Right atrium auricular region (tissue), 2 donors: ENCODE results near the gene RPLP1. TPM values are rescaled to one million over a fixed set of nuclear protein-coding genes. Genes with fewer than 3 reads are reported as not detected.
"Not testable (repeated sequence)": the region's sequence is repeated elsewhere in the genome, so short reads cannot be mapped to it uniquely, and the experiment has no call there.

ENCODE experiments used
- DNase-seq: peaks from one replicate; pipeline ENCODE4 v3.0.0-alpha.2; 2019; ENCODE audit warnings: low spot score
- H3K27ac ChIP-seq, 2 donors: fragments of 200-600 bp; sonication (generic); 1 replicate in 1 of 2; 2 replicates in 1 of 2; pipeline ENCODE4 v1.5.1; 2016 to 2019
- H3K27me3 ChIP-seq, 2 donors: fragments of 200-600 bp; sonication (generic); one replicate each; pipeline versions ENCODE4 v1.5.1 to v1.6.0; 2017 to 2019
- H3K36me3 ChIP-seq: fragments of 200-600 bp; sonication (generic); one replicate; pipeline ENCODE4 v1.5.1; 2016
- H3K4me1 ChIP-seq, 2 donors: fragments of 200-600 bp; sonication (generic); one replicate each; pipeline versions ENCODE4 v1.5.1 to v1.6.0; 2017 to 2019
- H3K4me3 ChIP-seq, 2 donors: fragments of 200-600 bp; sonication (generic); 1 replicate in 1 of 2; 2 replicates in 1 of 2; pipeline ENCODE4 v1.5.1; 2017 to 2019; ENCODE audit warnings: mild to moderate bottlenecking in 1 of 2, moderate library complexity in 1 of 2
- H3K9me3 ChIP-seq, 2 donors: fragments of 200-600 bp; sonication (generic); one replicate each; pipeline ENCODE4 v1.5.1; 2019
- total RNA-seq, 2 donors: library from RNA; depleted of rRNA; stranded (reverse); fragments of >200 nt; gene quantifications; one replicate each; pipeline ENCODE4 v1.1.0, GENCODE V29; 2016
- TF ChIP-seq, protein P1 (sequence below), 2 donors: fragments of 200-600 bp; sonication (generic); IDR thresholded peaks; one replicate each; pipeline ENCODE4 v1.5.1; 2019; ENCODE audit warnings: antibody characterized with exemption in 2 of 2

RPLP1 gene
- total RNA-seq, 2 donors from 2014 or later, result 560 to 705 TPM

DNA sequence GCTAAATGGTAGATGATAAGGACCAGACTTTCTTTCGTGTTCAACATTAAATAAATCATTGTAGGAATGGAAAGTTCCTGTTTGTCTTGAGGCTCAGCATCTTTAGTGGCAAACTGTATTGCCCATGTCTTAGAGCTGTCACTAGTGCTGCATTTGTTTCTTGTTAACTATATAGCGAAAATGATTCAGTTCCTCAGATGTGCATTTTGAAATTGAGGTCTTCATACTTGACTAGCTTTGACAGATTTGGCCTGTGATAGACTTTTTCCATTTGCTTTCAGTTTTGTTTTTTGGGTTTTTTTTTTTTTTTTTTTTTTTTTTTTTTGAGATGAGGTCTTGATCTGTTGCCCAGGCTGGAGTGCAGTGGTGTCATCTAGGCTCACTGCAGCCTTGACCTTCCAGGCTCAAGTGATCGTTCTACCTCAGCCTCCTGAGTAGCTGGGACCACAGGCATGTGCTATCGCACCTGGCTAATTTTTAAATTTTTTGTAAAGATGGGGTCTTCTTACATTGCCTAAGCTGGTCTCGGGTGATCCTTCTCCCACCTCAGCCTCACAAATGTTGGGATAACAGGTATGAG, 9.5 kb upstream of the RPLP1 start:
- TF ChIP-seq, protein P1, sequence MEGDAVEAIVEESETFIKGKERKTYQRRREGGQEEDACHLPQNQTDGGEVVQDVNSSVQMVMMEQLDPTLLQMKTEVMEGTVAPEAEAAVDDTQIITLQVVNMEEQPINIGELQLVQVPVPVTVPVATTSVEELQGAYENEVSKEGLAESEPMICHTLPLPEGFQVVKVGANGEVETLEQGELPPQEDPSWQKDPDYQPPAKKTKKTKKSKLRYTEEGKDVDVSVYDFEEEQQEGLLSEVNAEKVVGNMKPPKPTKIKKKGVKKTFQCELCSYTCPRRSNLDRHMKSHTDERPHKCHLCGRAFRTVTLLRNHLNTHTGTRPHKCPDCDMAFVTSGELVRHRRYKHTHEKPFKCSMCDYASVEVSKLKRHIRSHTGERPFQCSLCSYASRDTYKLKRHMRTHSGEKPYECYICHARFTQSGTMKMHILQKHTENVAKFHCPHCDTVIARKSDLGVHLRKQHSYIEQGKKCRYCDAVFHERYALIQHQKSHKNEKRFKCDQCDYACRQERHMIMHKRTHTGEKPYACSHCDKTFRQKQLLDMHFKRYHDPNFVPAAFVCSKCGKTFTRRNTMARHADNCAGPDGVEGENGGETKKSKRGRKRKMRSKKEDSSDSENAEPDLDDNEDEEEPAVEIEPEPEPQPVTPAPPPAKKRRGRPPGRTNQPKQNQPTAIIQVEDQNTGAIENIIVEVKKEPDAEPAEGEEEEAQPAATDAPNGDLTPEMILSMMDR (IDR thresholded peaks at IDR 0.05), result no peak
- Histone ChIP-seq H3K36me3 (no peaks in the 10 kb centered on the region), H3K27ac (no peak overlapping the region), H3K27me3 (no peaks in the 10 kb centered on the region), H3K4me1 (no peaks in the 10 kb centered on the region), H3K9me3 (no peaks in the 10 kb centered on the region), H3K4me3 (no peak overlapping the region)
- DNase-seq, result no peak

DNA sequence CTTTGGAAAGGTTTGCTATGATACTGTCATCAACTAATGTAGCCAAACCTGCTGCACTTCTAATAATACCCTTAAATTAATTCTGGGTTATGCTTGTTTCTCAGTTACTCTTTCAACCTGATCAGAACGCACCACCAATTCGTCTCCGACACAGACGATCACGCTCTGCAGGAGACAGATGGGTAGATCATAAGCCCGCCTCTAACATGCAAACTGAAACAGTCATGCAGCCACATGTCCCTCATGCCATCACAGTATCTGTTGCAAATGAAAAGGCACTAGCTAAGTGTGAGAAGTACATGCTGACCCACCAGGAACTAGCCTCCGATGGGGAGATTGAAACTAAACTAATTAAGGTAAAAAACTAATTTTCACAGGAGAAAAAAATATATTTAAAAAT, 7.9 kb upstream of the RPLP1 start:
- H3K4me1 ChIP-seq, result no peaks in the 10 kb centered on the region
- no peaks in the 10 kb centered on the region for H3K27me3 ChIP-seq
- H3K9me3 ChIP-seq, result no peaks in the 10 kb centered on the region
- no peak overlapping the region for H3K4me3 ChIP-seq
- no peak overlapping the region for H3K27ac ChIP-seq
- no peaks in the 10 kb centered on the region for H3K36me3 ChIP-seq
- DNase-seq, result no peak
- TF ChIP-seq, protein P1 (IDR thresholded peaks at IDR 0.05), result no peak

DNA sequence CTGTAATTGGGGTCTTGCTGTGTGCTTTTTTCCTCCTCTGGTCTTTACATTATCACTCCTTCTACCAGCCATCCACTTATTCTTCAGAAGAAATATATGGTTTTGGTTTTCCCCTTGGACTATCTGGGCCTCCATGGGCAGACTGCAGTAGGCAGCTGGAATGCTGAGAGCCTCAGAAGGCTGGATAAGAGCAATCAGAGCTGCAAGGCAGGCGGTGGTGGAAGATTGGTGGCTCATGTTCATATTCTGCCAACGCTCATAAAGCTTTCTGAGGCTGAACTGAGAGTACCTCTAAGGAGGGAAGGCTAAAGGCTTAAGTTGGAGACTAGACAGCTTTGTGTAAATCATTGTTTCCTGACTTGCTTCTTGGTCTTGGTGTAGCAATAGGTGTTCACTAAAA, 5.7 kb upstream of the RPLP1 start:
- H3K9me3 ChIP-seq, result no peaks in the 10 kb centered on the region
- H3K4me3 ChIP-seq, result no peak overlapping the region
- H3K27ac ChIP-seq, result no peak overlapping the region
- no peaks in the 10 kb centered on the region for H3K27me3 ChIP-seq
- H3K36me3 ChIP-seq, result no peaks in the 10 kb centered on the region
- TF ChIP-seq, protein P1 (IDR thresholded peaks at IDR 0.05), result no peak
- DNase-seq, result no peak
- peaks cover 0 to 3% of the 10 kb centered on the region in 2 donors for H3K4me1 ChIP-seq

DNA sequence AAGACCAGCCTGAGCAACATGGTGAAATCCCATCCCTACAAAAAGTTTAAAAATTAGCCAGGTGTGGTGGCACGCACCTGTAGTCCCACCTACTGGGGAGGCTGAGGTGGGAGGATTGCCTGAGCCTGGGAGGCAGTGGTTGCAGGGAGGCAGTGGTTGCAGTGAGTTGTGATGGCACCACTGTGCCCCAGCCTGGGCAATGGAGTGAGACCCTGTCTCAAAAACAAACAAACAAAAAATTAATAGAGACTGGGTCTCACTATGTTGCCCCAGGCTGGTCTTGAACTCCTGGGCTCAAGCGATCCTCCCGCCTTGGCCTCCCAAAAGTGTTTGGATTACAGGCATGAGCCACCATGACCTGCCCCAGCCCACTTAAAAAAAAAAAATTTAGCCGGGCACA, 2.4 kb upstream of the RPLP1 start:
- H3K36me3 ChIP-seq, result peaks cover 14% of the 10 kb centered on the region
- not testable (repeated sequence) for H3K4me3 ChIP-seq, H3K27ac ChIP-seq, H3K27me3 ChIP-seq, H3K9me3 ChIP-seq, DNase-seq
- H3K4me1 ChIP-seq, result peaks cover 0 to 26% of the 10 kb centered on the region in 2 donors

DNA sequence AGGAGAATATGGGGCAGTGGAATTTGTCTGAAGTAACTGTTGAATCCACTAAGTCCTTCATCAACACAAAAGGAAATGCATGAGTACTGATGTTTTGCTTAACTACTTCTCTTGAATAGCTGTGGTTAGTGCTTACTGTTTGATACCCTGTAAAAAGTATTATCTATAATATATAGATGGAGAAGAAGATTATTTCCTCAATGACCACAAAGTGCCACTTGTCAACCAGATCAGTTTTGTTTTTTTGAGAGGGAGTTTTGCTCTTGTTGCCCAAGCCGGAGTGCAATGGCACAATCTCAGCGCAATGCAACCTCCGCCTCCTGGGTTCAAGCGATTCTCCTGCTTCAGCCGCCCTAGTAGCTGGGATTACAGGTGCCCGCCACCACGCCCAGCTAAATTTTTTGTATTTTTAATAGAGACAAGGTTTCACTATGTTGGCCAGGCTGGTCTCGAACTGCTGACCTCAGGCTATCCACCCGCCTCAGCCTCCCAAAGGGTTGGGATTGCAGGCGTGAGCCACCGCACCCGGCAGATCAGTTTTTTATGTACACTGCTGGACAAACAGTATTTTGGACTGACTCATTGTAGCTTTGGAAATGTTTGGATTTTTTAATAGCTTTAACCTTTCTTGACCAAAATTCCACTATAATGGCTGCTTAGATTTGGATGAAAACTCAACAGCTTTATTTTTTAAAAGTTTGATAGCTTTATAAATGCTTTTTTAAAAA, 1.5 kb upstream of the RPLP1 start:
- Histone ChIP-seq H3K4me1 (peaks cover 0 to 32% of the 10 kb centered on the region in 2 donors), H3K36me3 (peaks cover 23% of the 10 kb centered on the region), H3K9me3 (no peaks in the 10 kb centered on the region), H3K27me3 (no peaks in the 10 kb centered on the region), H3K4me3 (no peak overlapping the region), H3K27ac (peak overlapping the region in 1 of 2 donors; percentile 95)
- DNase-seq, result no peak
- TF ChIP-seq, protein P1 (IDR thresholded peaks at IDR 0.05), result no peak

DNA sequence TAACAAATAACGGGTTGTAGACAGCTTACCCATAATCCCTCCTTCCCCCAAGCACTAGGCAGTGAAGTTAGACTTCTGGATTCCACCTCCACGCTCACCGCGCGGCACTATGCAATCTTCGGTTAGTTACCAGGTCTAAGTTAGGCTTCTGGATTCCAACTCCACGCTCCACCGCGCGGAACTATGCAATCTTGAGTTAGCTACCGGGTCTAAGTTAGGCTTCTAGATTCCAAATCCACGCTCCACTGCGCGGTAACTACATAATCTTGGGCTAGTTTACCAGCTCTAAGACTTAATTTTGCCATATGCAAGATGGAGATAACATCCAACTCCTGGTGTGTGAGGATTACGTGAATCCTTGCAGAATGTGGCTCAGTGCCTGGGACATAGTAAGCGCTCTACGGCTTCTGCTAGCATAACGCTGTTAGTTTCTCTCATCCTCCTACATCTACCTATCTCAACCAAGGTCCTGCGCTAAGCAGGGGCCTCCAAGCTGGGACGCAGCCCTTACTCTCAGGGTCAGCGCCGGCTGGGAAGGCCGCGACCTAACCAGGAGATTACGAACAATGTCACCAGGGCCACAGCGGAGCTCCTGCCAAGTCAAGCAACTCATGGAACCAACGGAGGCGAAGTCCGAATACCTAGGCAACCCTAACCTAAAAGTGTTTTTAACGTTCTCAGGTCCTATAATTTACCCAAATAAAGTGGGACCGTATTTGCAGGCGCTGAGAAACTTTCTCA, 497 bp upstream of the RPLP1 start:
- TF ChIP-seq, protein P1 (IDR thresholded peaks at IDR 0.05), result no peak
- Histone ChIP-seq H3K27me3 (no peaks in the 10 kb centered on the region), H3K4me3 (peak overlapping the region; percentile 80 to 82), H3K36me3 (peaks cover 33% of the 10 kb centered on the region), H3K4me1 (peaks cover 0 to 35% of the 10 kb centered on the region in 2 donors), H3K27ac (peak overlapping the region; percentile 95 to 96), H3K9me3 (no peaks in the 10 kb centered on the region)
- DNase-seq, result no peak
